ENCODE results near the gene IFT122. TPM values are rescaled to one million over a fixed set of nuclear protein-coding genes. Genes with fewer than 3 reads are reported as not detected.
"Not testable (repeated sequence)": the region's sequence is repeated elsewhere in the genome, so short reads cannot be mapped to it uniquely, and the experiment has no call there.

The IFT122 gene
- total RNA-seq, 5 donors from 2014 or later (not counting 1 experiment from before 2014, with no cell fraction given), result 15.0 to 23.9 (median 18.1) TPM

DNA sequence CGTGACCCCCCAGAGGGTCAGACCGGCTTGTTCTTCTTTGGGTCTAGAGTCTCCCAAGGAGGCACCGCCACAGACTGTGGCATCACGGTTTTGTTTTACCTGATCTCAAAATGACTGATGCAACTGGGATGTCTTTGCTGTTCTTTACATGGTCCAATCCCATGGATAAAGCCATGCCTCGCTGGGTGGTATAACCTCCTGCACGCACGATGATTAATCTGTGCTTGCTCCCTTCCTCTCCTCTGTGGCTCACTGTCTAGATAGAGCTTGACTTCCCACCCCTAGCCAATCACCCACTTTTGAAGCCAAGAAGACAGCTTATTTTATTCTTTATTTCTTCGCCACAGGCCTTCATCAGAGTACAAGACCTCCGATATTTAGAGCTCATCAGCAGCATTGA, 51.8 kb downstream of the IFT122 start:
- no peaks in the 10 kb centered on the region for H3K9me3 Mint-ChIP-seq
- ChIA-PET POLR2A (interaction anchor here in 1 of 2 donors (0.6 kb wide), 1 partner anchor 85 kb away, joined by 4 read pairs; no protein-coding TSS in a partner anchor), CTCF (interaction anchor here (0.7 to 1.2 kb wide), 4 partner anchors 48 to 332 kb away, joined by 3 to 4 read pairs (median 3); no protein-coding TSS in a partner anchor)
- no peak overlapping the region for H3K27ac Mint-ChIP-seq
- H3K27me3 Mint-ChIP-seq, result no peaks in the 10 kb centered on the region
- Histone ChIP-seq H3K27ac (ENCODE audit: low read length) (no peak overlapping the region), H3K4me3 (ENCODE audit: control insufficient read depth in 1 of 2, extremely low read depth in 1 of 2, low read length in 1 of 2) (no peak overlapping the region), H3K4me1 (ENCODE audit: control insufficient read depth in 1 of 2, extremely low read depth in 1 of 2, insufficient read depth in 2 of 2, low read length in 2 of 2) (peaks cover 0 to 4% of the 10 kb centered on the region in 2 experiments), H3K36me3 (ENCODE audit: control insufficient read depth in 2 of 2, extremely low read depth in 1 of 2, insufficient read depth in 1 of 2, low read length in 1 of 2) (peaks cover 3 to 7% of the 10 kb centered on the region in 2 donors), H3K27me3 (replicated peaks in 1 of 2; ENCODE audit: control insufficient read depth in 2 of 2, extremely low read depth in 1 of 2, insufficient read depth in 2 of 2, low read length in 1 of 2) (no peaks in the 10 kb centered on the region), H3K9me3 (no peaks in the 10 kb centered on the region)
- ATAC-seq (replicated peaks in 1 of 4) (no peak), DNase-seq (no peak)
- peaks cover 0 to 2% (median 0%) of the 10 kb centered on the region in 3 donors for H3K4me1 Mint-ChIP-seq
- peaks cover 42% of the 10 kb centered on the region for H3K36me3 Mint-ChIP-seq
- H3K4me3 Mint-ChIP-seq, result no peak overlapping the region
- WGBS (ENCODE audit: insufficient coverage), result 95% methylated on average over 6 of the region's 9 CpGs

DNA sequence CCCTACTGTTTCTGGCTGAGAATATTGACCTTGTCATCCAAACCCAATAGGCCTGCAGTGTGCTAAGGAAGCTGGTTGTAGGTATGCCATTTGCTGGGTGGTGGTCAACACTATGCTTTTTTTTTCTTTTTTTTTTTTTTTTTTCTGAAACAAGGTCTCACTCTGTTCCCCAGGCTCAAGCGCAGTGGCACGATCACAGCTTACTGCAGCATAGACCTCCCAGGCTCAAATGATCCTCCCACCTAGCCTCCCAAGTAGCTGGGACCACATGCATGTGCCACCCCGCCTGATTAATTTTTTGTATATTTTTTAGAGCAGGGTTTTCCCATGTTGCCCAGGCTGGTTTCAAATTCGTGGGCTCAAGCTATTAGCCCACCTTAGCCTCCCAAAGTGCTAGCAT, 52.7 kb downstream of the IFT122 start:
- Histone ChIP-seq H3K27ac (ENCODE audit: low read length) (no peak overlapping the region), H3K27me3 (replicated peaks in 1 of 2; ENCODE audit: control insufficient read depth in 2 of 2, extremely low read depth in 1 of 2, insufficient read depth in 2 of 2, low read length in 1 of 2) (no peaks in the 10 kb centered on the region), H3K4me3 (ENCODE audit: control insufficient read depth in 1 of 2, extremely low read depth in 1 of 2, low read length in 1 of 2) (no peak overlapping the region), H3K36me3 (ENCODE audit: control insufficient read depth in 2 of 2, extremely low read depth in 1 of 2, insufficient read depth in 1 of 2, low read length in 1 of 2) (peaks cover 3 to 7% of the 10 kb centered on the region in 2 donors), H3K4me1 (ENCODE audit: control insufficient read depth in 1 of 2, extremely low read depth in 1 of 2, insufficient read depth in 2 of 2, low read length in 2 of 2) (peaks cover 0 to 4% of the 10 kb centered on the region in 2 experiments), H3K9me3 (no peaks in the 10 kb centered on the region)
- POLR2A ChIA-PET, result interaction anchor here in 1 of 2 donors (0.6 kb wide), 1 partner anchor 176 kb away, joined by 7 read pairs; no protein-coding TSS in a partner anchor
- ATAC-seq (replicated peaks in 1 of 4), result no peak
- CTCF ChIA-PET, result interaction anchor here (0.6 to 1.2 kb wide), 5 partner anchors 12 to 331 kb away, joined by 3 to 4 read pairs (median 3); no protein-coding TSS in a partner anchor
- no CpG with 5 or more reads among the region's 4 CpGs for WGBS (ENCODE audit: insufficient coverage)
- DNase-seq, result no peak
- no peak overlapping the region for H3K4me3 Mint-ChIP-seq
- H3K9me3 Mint-ChIP-seq, result no peaks in the 10 kb centered on the region
- H3K27me3 Mint-ChIP-seq, result no peaks in the 10 kb centered on the region
- H3K4me1 Mint-ChIP-seq, result peaks cover 0 to 2% (median 0%) of the 10 kb centered on the region in 3 donors
- H3K27ac Mint-ChIP-seq, result no peak overlapping the region
- peaks cover 42% of the 10 kb centered on the region for H3K36me3 Mint-ChIP-seq

DNA sequence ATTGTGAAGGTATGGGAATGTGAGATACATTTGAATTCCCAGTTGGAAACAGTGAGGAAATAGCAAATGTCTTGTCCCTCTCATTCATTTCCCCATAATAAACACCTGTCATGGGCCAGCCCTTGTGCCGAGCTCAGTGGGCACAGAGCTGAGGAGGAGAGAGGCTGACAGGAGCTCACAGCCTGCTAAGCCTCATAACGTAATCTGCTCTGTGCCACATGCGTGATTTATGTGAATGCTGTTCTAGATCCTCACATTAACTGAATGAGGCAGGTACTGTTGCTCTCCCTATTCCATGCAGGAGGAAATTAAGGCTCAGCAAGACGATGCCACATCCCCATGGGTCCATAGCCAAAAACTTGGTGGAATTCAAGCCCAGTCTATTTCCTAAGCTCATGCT, 53.2 kb downstream of the IFT122 start:
- H3K27me3 ChIP-seq (replicated peaks in 1 of 2; ENCODE audit: control insufficient read depth in 2 of 2, extremely low read depth in 1 of 2, insufficient read depth in 2 of 2, low read length in 1 of 2), result no peaks in the 10 kb centered on the region
- DNase-seq, result no peak
- peaks cover 3 to 7% of the 10 kb centered on the region in 2 donors for H3K36me3 ChIP-seq (ENCODE audit: control insufficient read depth in 2 of 2, extremely low read depth in 1 of 2, insufficient read depth in 1 of 2, low read length in 1 of 2)
- H3K27me3 Mint-ChIP-seq, result no peaks in the 10 kb centered on the region
- H3K27ac Mint-ChIP-seq, result no peak overlapping the region
- H3K4me1 ChIP-seq (ENCODE audit: control insufficient read depth in 1 of 2, extremely low read depth in 1 of 2, insufficient read depth in 2 of 2, low read length in 2 of 2), result peaks cover 0 to 4% of the 10 kb centered on the region in 2 experiments
- no peaks in the 10 kb centered on the region for H3K9me3 Mint-ChIP-seq
- ATAC-seq (replicated peaks in 1 of 4), result no peak
- CTCF ChIA-PET, result interaction anchor here (0.5 to 1.2 kb wide), 3 partner anchors 13 to 259 kb away, joined by 3 to 4 read pairs (median 3); no protein-coding TSS in a partner anchor
- POLR2A ChIA-PET, result interaction anchor here in 1 of 2 donors (0.6 kb wide), 1 partner anchor 175 kb away, joined by 7 read pairs; no protein-coding TSS in a partner anchor
- H3K4me3 Mint-ChIP-seq, result no peak overlapping the region
- peaks cover 0 to 2% (median 0%) of the 10 kb centered on the region in 3 donors for H3K4me1 Mint-ChIP-seq
- H3K4me3 ChIP-seq (ENCODE audit: control insufficient read depth in 1 of 2, extremely low read depth in 1 of 2, low read length in 1 of 2), result no peak overlapping the region
- 100% methylated on average over 2 of the region's 4 CpGs for WGBS (ENCODE audit: insufficient coverage)
- no peak overlapping the region for H3K27ac ChIP-seq (ENCODE audit: low read length)
- peaks cover 43% of the 10 kb centered on the region for H3K36me3 Mint-ChIP-seq
- H3K9me3 ChIP-seq, result no peaks in the 10 kb centered on the region

DNA sequence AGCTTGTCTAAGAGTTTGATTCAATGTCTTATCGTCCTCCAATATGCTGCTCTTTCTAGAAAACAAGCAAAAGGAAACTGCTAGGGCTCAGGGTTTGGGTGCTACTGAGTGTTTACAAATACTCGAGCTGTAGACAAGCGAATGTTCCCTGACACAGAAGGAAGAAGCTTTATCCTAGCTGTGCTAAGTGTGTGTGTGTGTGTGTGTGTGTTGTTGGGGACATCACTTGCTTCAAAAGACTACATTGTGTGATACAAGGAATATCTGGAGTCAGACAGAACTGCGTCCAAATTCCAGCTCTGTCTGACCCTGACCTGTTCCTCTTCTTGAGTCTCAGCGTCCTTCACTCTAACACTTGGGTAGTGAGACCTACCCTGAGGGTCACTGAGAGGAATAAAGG, 54.5 kb downstream of the IFT122 start:
- H3K4me3 ChIP-seq (ENCODE audit: control insufficient read depth in 1 of 2, extremely low read depth in 1 of 2, low read length in 1 of 2); H3K27ac ChIP-seq (ENCODE audit: low read length); DNase-seq; ATAC-seq (replicated peaks in 1 of 4); H3K27me3 Mint-ChIP-seq; H3K4me1 ChIP-seq (ENCODE audit: control insufficient read depth in 1 of 2, extremely low read depth in 1 of 2, insufficient read depth in 2 of 2, low read length in 2 of 2); H3K27me3 ChIP-seq (replicated peaks in 1 of 2; ENCODE audit: control insufficient read depth in 2 of 2, extremely low read depth in 1 of 2, insufficient read depth in 2 of 2, low read length in 1 of 2); H3K4me3 Mint-ChIP-seq; H3K4me1 Mint-ChIP-seq; H3K27ac Mint-ChIP-seq; H3K36me3 ChIP-seq (ENCODE audit: control insufficient read depth in 2 of 2, extremely low read depth in 1 of 2, insufficient read depth in 1 of 2, low read length in 1 of 2); H3K9me3 Mint-ChIP-seq; H3K9me3 ChIP-seq; POLR2A ChIA-PET: not testable (repeated sequence)
- H3K36me3 Mint-ChIP-seq, result peaks cover 38% of the 10 kb centered on the region
- WGBS (ENCODE audit: insufficient coverage), result 100% methylated on average over 2 of the region's 5 CpGs
- CTCF ChIA-PET, result interaction anchor here in 1 of 2 donors (0.7 kb wide), 1 partner anchor 48 kb away, joined by 4 read pairs; no protein-coding TSS in a partner anchor

DNA sequence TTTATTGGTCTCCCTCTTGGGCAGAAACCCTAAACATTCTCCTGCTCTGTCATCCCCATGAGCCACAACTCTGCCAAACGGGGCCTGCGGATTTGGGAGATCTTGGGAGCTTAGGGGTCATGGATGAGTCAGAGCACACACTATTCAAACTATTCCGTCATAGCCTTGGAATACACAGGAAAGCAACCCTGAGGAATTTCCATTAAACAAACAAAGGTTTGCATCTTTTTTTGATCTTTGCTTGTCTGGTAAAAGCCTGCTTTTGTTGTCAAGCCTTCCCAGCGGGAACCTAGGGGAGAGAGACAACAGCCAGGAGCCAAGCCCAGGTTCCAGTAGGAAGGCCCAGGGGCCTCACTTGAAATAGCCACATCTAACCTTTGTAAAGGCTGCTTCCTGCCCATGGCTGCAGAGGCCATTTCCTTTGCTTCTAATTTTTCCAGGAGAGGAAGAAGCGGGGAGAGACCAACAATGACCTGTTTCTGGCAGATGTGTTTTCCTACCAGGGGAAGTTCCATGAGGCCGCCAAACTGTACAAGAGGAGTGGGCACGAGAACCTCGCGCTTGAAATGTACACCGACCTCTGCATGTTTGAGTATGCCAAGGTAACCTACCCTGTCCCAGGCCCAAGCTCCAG, 55.1 kb downstream of the IFT122 start:
- 100% methylated on average over 5 of the region's 10 CpGs for whole genome bisulfite sequencing (ENCODE audit: insufficient coverage)
- H3K9me3 Mint-ChIP-seq; ATAC-seq (replicated peaks in 1 of 4); H3K27ac Mint-ChIP-seq; H3K4me3 Mint-ChIP-seq; H3K4me3 ChIP-seq (ENCODE audit: control insufficient read depth in 1 of 2, extremely low read depth in 1 of 2, low read length in 1 of 2); H3K36me3 ChIP-seq (ENCODE audit: control insufficient read depth in 2 of 2, extremely low read depth in 1 of 2, insufficient read depth in 1 of 2, low read length in 1 of 2); H3K27me3 Mint-ChIP-seq; H3K4me1 ChIP-seq (ENCODE audit: control insufficient read depth in 1 of 2, extremely low read depth in 1 of 2, insufficient read depth in 2 of 2, low read length in 2 of 2); CTCF ChIA-PET; H3K9me3 ChIP-seq; H3K27me3 ChIP-seq (replicated peaks in 1 of 2; ENCODE audit: control insufficient read depth in 2 of 2, extremely low read depth in 1 of 2, insufficient read depth in 2 of 2, low read length in 1 of 2); POLR2A ChIA-PET; H3K27ac ChIP-seq (ENCODE audit: low read length); H3K4me1 Mint-ChIP-seq; DNase-seq: not testable (repeated sequence)
- H3K36me3 Mint-ChIP-seq, result peaks cover 43% of the 10 kb centered on the region

DNA sequence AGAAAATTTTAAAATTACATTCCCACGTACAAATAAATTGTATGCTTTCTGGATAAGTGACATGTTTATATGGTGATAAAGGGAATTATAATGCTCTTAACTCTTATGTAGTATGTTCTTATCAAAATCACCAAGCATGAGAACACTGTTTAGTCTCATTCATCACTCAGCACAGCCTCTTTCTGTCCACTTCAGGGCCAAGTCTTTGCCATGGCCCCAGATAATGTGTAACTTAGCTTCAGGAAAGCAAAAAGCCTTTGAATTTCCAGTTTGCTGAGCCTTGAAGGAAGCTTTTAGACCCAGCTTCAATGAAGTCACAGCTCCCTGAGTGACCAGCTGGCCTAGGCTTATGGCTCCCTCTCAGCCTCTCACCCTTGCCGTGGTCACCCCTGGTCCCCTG, 57.9 kb downstream of the IFT122 start:
- H3K27me3 ChIP-seq (replicated peaks in 1 of 2; ENCODE audit: control insufficient read depth in 2 of 2, extremely low read depth in 1 of 2, insufficient read depth in 2 of 2, low read length in 1 of 2); CTCF ChIA-PET; H3K4me1 Mint-ChIP-seq; H3K4me3 ChIP-seq (ENCODE audit: control insufficient read depth in 1 of 2, extremely low read depth in 1 of 2, low read length in 1 of 2); H3K27ac Mint-ChIP-seq; H3K9me3 Mint-ChIP-seq; POLR2A ChIA-PET; H3K27ac ChIP-seq (ENCODE audit: low read length); ATAC-seq (replicated peaks in 1 of 4); H3K4me1 ChIP-seq (ENCODE audit: control insufficient read depth in 1 of 2, extremely low read depth in 1 of 2, insufficient read depth in 2 of 2, low read length in 2 of 2); H3K4me3 Mint-ChIP-seq; H3K36me3 ChIP-seq (ENCODE audit: control insufficient read depth in 2 of 2, extremely low read depth in 1 of 2, insufficient read depth in 1 of 2, low read length in 1 of 2); DNase-seq; H3K9me3 ChIP-seq; H3K27me3 Mint-ChIP-seq: not testable (repeated sequence)
- WGBS (ENCODE audit: insufficient coverage), result 100% methylated on average over 1 of the region's 2 CpGs
- H3K36me3 Mint-ChIP-seq, result peaks cover 43% of the 10 kb centered on the region

Data from T-cell (primary cell).